ENCODE measurements around the gene PDZD4. TPM values are rescaled to one million over a fixed set of nuclear protein-coding genes. Genes with fewer than 3 reads are reported as not detected.

PDZD4 gene
- total and polyA plus RNA-seq, 9 of the 15 experiments (the other 6 are each of a cell fraction or from before 2014, with no cell fraction given), result 0.05 to 0.38 (median 0.07) TPM; not detected in 5

GRCh38 chrX:153791104-153791852, 39.1 kb downstream of the PDZD4 start (continued):
- TF ChIP-seq ZNF609 (CRISPR knock-in tag; IDR thresholded peaks at IDR 0.05; ENCODE audit: borderline replicate concordance) (no peak), EZH2 (IDR thresholded peaks at IDR 0.05; ENCODE audit: borderline replicate concordance, low read depth, low read length) (no peak), MIER1 (IDR thresholded peaks at IDR 0.05; ENCODE audit: low read depth) (no peak), MAFK (IDR thresholded peaks at IDR 0.05; ENCODE audit: low read length) (no peak), RBBP5 (IDR thresholded peaks at IDR 0.05; ENCODE audit: borderline replicate concordance, insufficient read depth, low read length, poor library complexity, severe bottlenecking) (no peak), ILF3 (IDR thresholded peaks at IDR 0.05; ENCODE audit: borderline replicate concordance) (no peak), MEF2A (IDR thresholded peaks at IDR 0.05; ENCODE audit: control insufficient read depth, low read depth, low read length) (no peak), ZNF655 (CRISPR knock-in tag; IDR thresholded peaks at IDR 0.05) (no peak), MBD1 (CRISPR knock-in tag; IDR thresholded peaks at IDR 0.05) (no peak), ZNF644 (tag; IDR thresholded peaks at IDR 0.05; ENCODE audit: low read depth) (no peak), PCBP2 (IDR thresholded peaks at IDR 0.05; ENCODE audit: low read depth, low read length, poor library complexity, severe bottlenecking) (no peak), ZNF436 (CRISPR knock-in tag; IDR thresholded peaks at IDR 0.05) (no peak), MECOM (CRISPR knock-in tag; IDR thresholded peaks at IDR 0.05) (no peak), PRPF4 (IDR thresholded peaks at IDR 0.05; ENCODE audit: insufficient read depth, low read depth, low read length, poor library complexity, severe bottlenecking) (no peak), ELK1 (CRISPR knock-in tag; IDR thresholded peaks at IDR 0.05) (no peak), DPF2 (IDR thresholded peaks at IDR 0.05) (peak; percentile 28; the same call in 1 of the 2 replicates), ZNF124 (CRISPR knock-in tag; IDR thresholded peaks at IDR 0.05) (no peak), GABPA (tag; conservative IDR thresholded peaks at IDR 0.05; ENCODE audit: low read depth) (no peak)

All from K562 (cell line).